Measurements from ENCODE around the gene CERT1. TPM values are rescaled to one million over a fixed set of nuclear protein-coding genes. Genes with fewer than 3 reads are reported as not detected.

The CERT1 gene
- total RNA-seq, 1 donor from 2014 or later, result 33.1 TPM

DNA sequence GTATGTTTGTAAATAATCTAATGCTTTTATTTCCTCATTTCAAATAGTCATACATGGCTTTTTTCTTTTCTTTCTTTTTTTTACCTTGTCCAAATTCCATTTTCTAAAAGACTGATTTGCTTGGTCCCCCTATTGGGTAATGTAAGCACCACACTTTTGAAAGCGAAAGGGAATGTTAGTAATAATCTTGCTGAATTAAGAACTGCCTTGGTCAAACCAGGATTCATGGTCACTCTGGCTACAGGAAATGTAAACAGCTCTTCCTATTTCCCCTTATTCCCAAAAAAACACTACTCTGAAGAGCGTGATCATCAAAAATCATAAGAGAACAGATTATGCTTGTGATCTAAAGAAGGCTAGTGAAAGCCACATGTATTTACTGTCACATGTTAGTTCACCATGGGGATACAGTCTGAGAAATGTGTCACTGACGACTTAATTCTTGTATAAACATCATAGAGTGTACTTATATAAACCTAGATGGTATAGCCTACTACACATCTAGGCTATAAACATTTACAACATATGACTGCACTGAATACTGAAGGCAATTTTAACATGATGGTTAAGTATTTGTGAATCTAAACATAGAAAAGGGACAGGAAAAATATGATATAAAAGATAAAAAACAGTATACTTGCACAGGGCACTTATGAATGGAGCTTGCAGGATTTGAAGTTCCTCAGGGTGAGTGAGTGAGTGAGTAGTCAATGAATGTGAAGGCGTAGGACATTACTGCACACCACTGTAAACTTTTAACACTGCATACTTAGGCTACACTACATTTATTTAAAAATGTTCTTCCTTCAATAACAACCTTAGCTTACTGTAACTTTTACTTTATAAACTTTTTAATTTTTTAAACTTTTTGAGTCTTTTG, 99.1 kb downstream of the CERT1 start:
- Mint-ChIP-seq H3K36me3 (ENCODE audit: unreplicated experiment) (peaks cover 22% of the 10 kb centered on the region), H3K4me3 (ENCODE audit: unreplicated experiment) (no peak overlapping the region), H3K27me3 (ENCODE audit: unreplicated experiment) (no peaks in the 10 kb centered on the region), H3K9me3 (ENCODE audit: unreplicated experiment) (no peaks in the 10 kb centered on the region), H3K27ac (ENCODE audit: unreplicated experiment) (peak overlapping the region; percentile 70), H3K4me1 (ENCODE audit: unreplicated experiment) (peaks cover 9% of the 10 kb centered on the region)
- peak; percentile 32 for TF ChIP-seq CTCF (IDR thresholded peaks at IDR 0.05)
- no peak for DNase-seq (ENCODE audit: extremely low spot score, unreplicated experiment)

DNA sequence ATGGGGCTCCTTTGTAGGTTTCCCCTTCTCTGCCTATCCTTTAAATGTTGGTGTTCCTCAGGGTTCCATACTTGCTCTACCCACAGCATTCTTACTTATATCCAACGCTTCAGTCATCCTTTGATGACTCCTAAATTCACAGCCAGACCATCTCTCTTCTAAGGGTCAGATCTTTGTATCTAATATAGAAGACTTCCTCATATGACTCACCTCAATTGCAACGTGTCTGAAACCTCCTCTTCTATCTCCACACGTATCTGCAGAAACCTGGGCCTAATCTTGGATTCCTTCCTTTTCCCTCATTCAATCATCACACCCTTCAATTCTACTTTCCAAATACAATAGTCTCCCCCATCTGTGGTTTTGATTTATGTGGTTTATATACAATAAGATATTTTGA, 106.1 kb downstream of the CERT1 start:
- H3K27me3 Mint-ChIP-seq (ENCODE audit: unreplicated experiment), result no peaks in the 10 kb centered on the region
- no peak overlapping the region for H3K27ac Mint-ChIP-seq (ENCODE audit: unreplicated experiment)
- no peak for TF ChIP-seq CTCF (IDR thresholded peaks at IDR 0.05)
- no peaks in the 10 kb centered on the region for H3K9me3 Mint-ChIP-seq (ENCODE audit: unreplicated experiment)
- DNase-seq (ENCODE audit: extremely low spot score, unreplicated experiment), result no peak
- H3K4me1 Mint-ChIP-seq (ENCODE audit: unreplicated experiment), result no peaks in the 10 kb centered on the region
- H3K4me3 Mint-ChIP-seq (ENCODE audit: unreplicated experiment), result no peak overlapping the region
- peaks cover 25% of the 10 kb centered on the region for H3K36me3 Mint-ChIP-seq (ENCODE audit: unreplicated experiment)

GRCh38 chr5:75395277-75395676, 116.2 kb downstream of the CERT1 start:
- H3K27ac Mint-ChIP-seq (ENCODE audit: unreplicated experiment), result no peak overlapping the region
- no peak for DNase-seq (ENCODE audit: extremely low spot score, unreplicated experiment)
- no peak for TF ChIP-seq CTCF (IDR thresholded peaks at IDR 0.05)
- H3K4me1 Mint-ChIP-seq (ENCODE audit: unreplicated experiment), result no peaks in the 10 kb centered on the region
- peaks cover 12% of the 10 kb centered on the region for H3K36me3 Mint-ChIP-seq (ENCODE audit: unreplicated experiment)
- H3K27me3 Mint-ChIP-seq (ENCODE audit: unreplicated experiment), result no peaks in the 10 kb centered on the region
- H3K9me3 Mint-ChIP-seq (ENCODE audit: unreplicated experiment), result no peaks in the 10 kb centered on the region
- H3K4me3 Mint-ChIP-seq (ENCODE audit: unreplicated experiment), result no peak overlapping the region

DNA sequence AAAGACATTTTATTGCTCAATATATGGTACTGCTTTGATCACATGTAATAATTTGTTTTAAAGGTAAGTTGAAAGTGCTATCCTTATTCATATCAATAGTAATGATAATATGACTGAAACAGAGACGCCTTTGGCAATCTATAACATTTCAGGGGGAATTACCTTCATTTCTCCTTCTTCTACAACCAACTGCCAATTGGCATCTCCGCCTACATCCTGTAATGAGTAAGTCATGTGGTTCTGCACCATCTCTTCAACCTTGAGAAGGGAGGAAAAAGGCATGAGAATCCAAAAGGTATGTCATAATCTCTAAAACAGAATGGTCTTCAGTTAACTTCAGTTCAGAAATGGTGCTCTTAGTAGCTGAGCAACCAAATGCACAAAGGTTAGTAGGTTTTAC, 122.0 kb downstream of the CERT1 start:
- Mint-ChIP-seq H3K4me1 (ENCODE audit: unreplicated experiment) (no peaks in the 10 kb centered on the region), H3K36me3 (ENCODE audit: unreplicated experiment) (peaks cover 37% of the 10 kb centered on the region), H3K9me3 (ENCODE audit: unreplicated experiment) (no peaks in the 10 kb centered on the region), H3K27me3 (ENCODE audit: unreplicated experiment) (no peaks in the 10 kb centered on the region), H3K4me3 (ENCODE audit: unreplicated experiment) (no peak overlapping the region), H3K27ac (ENCODE audit: unreplicated experiment) (no peak overlapping the region)
- no peak for TF ChIP-seq CTCF (IDR thresholded peaks at IDR 0.05)
- no peak for DNase-seq (ENCODE audit: extremely low spot score, unreplicated experiment)

DNA sequence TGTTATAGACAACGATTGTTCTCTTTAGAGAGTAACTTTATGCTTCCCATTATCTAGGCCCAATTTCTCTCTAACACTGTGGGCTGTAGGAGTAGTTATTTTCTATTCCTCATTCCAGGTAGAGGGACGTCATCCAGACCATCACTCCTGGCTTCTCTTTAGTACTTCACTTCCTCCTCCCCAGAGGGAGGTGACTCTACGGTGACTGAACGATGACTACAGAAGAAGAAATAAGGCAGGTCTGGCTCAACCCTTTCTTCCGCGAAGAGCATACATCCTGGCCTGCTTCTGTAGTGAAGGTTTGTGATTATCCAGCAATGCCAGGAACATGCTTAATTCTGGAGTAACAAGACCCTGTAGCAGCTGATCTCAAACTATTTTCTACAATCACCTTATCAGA, 123.6 kb downstream of the CERT1 start:
- Mint-ChIP-seq H3K27ac (ENCODE audit: unreplicated experiment) (no peak overlapping the region), H3K4me3 (ENCODE audit: unreplicated experiment) (no peak overlapping the region), H3K36me3 (ENCODE audit: unreplicated experiment) (peaks cover 44% of the 10 kb centered on the region), H3K4me1 (ENCODE audit: unreplicated experiment) (no peaks in the 10 kb centered on the region), H3K27me3 (ENCODE audit: unreplicated experiment) (no peaks in the 10 kb centered on the region), H3K9me3 (ENCODE audit: unreplicated experiment) (no peaks in the 10 kb centered on the region)
- no peak for TF ChIP-seq CTCF (IDR thresholded peaks at IDR 0.05)
- DNase-seq (ENCODE audit: extremely low spot score, unreplicated experiment), result no peak

Measured in osteocyte (in vitro differentiated cells).